A549 (cell line): ENCODE measurements around the gene TM4SF4. TPM values are rescaled to one million over a fixed set of nuclear protein-coding genes. Genes with fewer than 3 reads are reported as not detected.

Source experiments
- ATAC-seq, 2 experiments: fragments of 200-7000 bp in 1 of 2; fragments of >200 bp in 1 of 2; cut with Nextera tagmentation in 1 of 2; cut with Tn5 transposase in 1 of 2; 3 replicates each; pipeline versions ENCODE4 v1.8.0 to v1.9.1; 2018 to 2020; ENCODE audit warnings: mild to moderate bottlenecking in 1 of 2, moderate library complexity in 1 of 2
- CTCF ChIA-PET: fragments of 300-600 bp; sonication (Branson Sonifier 250); formaldehyde crosslinking; extraction: SDS; loops from one replicate; lab custom pipeline; 2021; ENCODE audit warnings: antibody characterized with exemption, inconsistent platforms; lab: Yijun Ruan, JAX
- POLR2A ChIA-PET: fragments of 350-600 bp; formaldehyde crosslinking; extraction: SDS; loops from one replicate; lab custom pipeline; 2021; ENCODE audit warnings: antibody characterized with exemption, inconsistent platforms; lab: Yijun Ruan, JAX
- DNase-seq, 2 experiments: peaks; one replicate each; pipeline versions ENCODE4 v3.0.0 to v3.0.0-alpha.2; 2011 to 2016; ENCODE audit warnings: low read depth in 1 of 2, low spot score in 1 of 2
- FAIRE-seq: peaks from 2 replicates; lab custom pipeline; 2011; peaks lifted over from hg19 to GRCh38; lab: Jason Lieb, UNC
- H3K27ac ChIP-seq, 2 experiments: fragments of >200 bp; sonication (Bioruptor Twin); formaldehyde crosslinking; 3 replicates each; pipeline ENCODE4 v1.5.1; 2016 to 2017
- H3K4me1 ChIP-seq: fragments of >200 bp; sonication (Bioruptor Twin); formaldehyde crosslinking; 3 replicates; pipeline ENCODE4 v1.6.1; 2016
- H3K4me2 ChIP-seq: fragments of >200 bp; sonication (Bioruptor Twin); formaldehyde crosslinking; 3 replicates; pipeline ENCODE4 v1.6.1; 2016
- H3K4me3 ChIP-seq: fragments of >200 bp; sonication (Bioruptor Twin); formaldehyde crosslinking; 3 replicates; pipeline ENCODE4 v1.5.1; 2016
- H3K9me3 ChIP-seq: fragments of >200 bp; sonication (Bioruptor Twin); formaldehyde crosslinking; 3 replicates; pipeline ENCODE4 v1.6.1; 2016
- WGBS: methylation state at CpG from one replicate; pipeline ENCODE4 v1.1.6; 2017; ENCODE audit errors: missing lambda C conversion rate; 5-methylcytosine and 5-hydroxymethylcytosine counted together
- polyA plus RNA-seq, 4 experiments: library from polyadenylated mRNA; depleted of rRNA in 3 of 4; stranded (reverse); fragments of >200 nt; fragmentation: RNase III in 1 of 4; extraction: RNeasy Plus Mini Kit Qiagen cat#74134 plus additional on column Dnase treatment in 1 of 4; gene quantifications; 2 replicates in 3 of 4; 3 replicates in 1 of 4; pipeline ENCODE4 v1.2.3, GENCODE V29; 2011 to 2017
- small RNA-seq, 6 experiments: library from RNA; depleted of rRNA; stranded (forward); fragments of <200 nt; gene quantifications; one replicate each; pipeline ENCODE3, GENCODE V24; 2012
- TF ChIP-seq, protein P1 (sequence below): fragments of >200 bp; sonication (Bioruptor Twin); formaldehyde crosslinking; IDR thresholded peaks from 2 replicates; pipeline ENCODE4 v1.6.1; 2016
- TF ChIP-seq, protein P2 (sequence below): IDR thresholded peaks from 2 replicates; pipeline ENCODE4 v1.6.1; 2012; ENCODE audit warnings: low read depth, borderline replicate concordance

TM4SF4 gene
- polyA plus RNA-seq, 2 of the 4 experiments (the other 2 are of a cell fraction): 17.4 to 45.2 TPM

DNA sequence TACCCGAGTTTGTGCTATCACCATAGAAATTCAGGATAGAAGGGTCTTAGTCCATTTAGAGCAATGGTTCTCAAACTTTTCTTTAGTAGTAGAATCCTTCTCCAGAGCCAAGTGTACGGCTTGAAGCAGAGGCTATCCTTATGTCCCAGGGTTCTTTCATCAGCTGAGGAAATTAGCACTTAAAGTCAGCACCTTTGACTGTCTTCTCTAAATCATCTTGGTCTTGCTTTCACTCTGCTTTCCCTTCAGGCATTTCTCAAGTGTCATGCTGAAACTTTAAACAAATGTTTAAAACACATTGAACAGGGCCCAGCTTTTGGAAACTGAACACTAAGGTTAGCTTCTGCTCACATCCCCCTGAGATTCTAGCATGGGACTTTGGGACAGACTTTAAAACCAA, 78.2 kb downstream of the TM4SF4 start:
- TF ChIP-seq, protein P1, sequence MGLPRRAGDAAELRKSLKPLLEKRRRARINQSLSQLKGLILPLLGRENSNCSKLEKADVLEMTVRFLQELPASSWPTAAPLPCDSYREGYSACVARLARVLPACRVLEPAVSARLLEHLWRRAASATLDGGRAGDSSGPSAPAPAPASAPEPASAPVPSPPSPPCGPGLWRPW: no peak
- TF ChIP-seq, protein P2, sequence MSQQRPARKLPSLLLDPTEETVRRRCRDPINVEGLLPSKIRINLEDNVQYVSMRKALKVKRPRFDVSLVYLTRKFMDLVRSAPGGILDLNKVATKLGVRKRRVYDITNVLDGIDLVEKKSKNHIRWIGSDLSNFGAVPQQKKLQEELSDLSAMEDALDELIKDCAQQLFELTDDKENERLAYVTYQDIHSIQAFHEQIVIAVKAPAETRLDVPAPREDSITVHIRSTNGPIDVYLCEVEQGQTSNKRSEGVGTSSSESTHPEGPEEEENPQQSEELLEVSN: no peak
- no peak for FAIRE-seq
- POLR2A ChIA-PET: no interaction called here
- Histone ChIP-seq H3K4me2 (no peak overlapping the region), H3K9me3 (no peaks in the 10 kb centered on the region), H3K4me3 (no peak overlapping the region), H3K4me1 (peaks cover 84% of the 10 kb centered on the region), H3K27ac (peak overlapping the region; percentile 6 to 7; a peak in 5 of 6 replicates)
- DNase-seq: no peak
- CTCF ChIA-PET: interaction anchor here (1.0 to 1.8 kb wide), 3 partner anchors 14 to 106 kb away, joined by 4 to 6 read pairs (median 5); partner anchors contain the start of gene WWTR1
- 91% methylated on average over 2 of the region's 2 CpGs for WGBS
- ATAC-seq: no peak

Small RNAs within 50 kb of the gene (small RNA-seq; reads per million reads assigned to genes)
- gene AC108751.2 (0 reads per million in 6 experiments), gene RNU6-1098P (0 to 0.19 (median 0) reads per million in 6 experiments)

Other genes starting within 250 kb of the TM4SF4 start
- gene TM4SF18, start 141.1 kb upstream of the TM4SF4 start, polyA plus RNA-seq (2011; rRNA removed): 99.8 and 123 TPM in 2 replicates
- gene TM4SF18, start 141.1 kb upstream of the TM4SF4 start, polyA plus RNA-seq (2017; fragmentation: RNase III; extraction: RNeasy Plus Mini Kit Qiagen cat#74134 plus additional on column Dnase treatment): 49.7 to 57.7 TPM (median 51.3 TPM) in 3 replicates
- 1,188 and 1,208 TPM in 2 replicates for gene TM4SF1, start 97.0 kb upstream of the TM4SF4 start, polyA plus RNA-seq (2011; rRNA removed)
- 739 to 828 TPM (median 767 TPM) in 3 replicates for gene TM4SF1, start 97.0 kb upstream of the TM4SF4 start, polyA plus RNA-seq (2017; fragmentation: RNase III; extraction: RNeasy Plus Mini Kit Qiagen cat#74134 plus additional on column Dnase treatment)
- gene WWTR1, start 183.3 kb downstream of the TM4SF4 start, polyA plus RNA-seq (2011; rRNA removed): 164 and 216 TPM in 2 replicates
- 93.9 to 103 TPM (median 99.7 TPM) in 3 replicates for gene WWTR1, start 183.3 kb downstream of the TM4SF4 start, polyA plus RNA-seq (2017; fragmentation: RNase III; extraction: RNeasy Plus Mini Kit Qiagen cat#74134 plus additional on column Dnase treatment)